Keratinocyte (primary cell): ENCODE results near the gene PTPN6. TPM values are rescaled to one million over a fixed set of nuclear protein-coding genes. Genes with fewer than 3 reads are reported as not detected.

Experiments used
- DNase-seq: peaks from one replicate; pipeline ENCODE4 v3.0.0-alpha.2; 2011; ENCODE audit warnings: low read depth, missing footprints, low spot score
- FAIRE-seq: peaks from 2 replicates; lab custom pipeline; 2011; peaks lifted over from hg19 to GRCh38; lab: Jason Lieb, UNC
- H2AFZ ChIP-seq: 2 replicates; pipeline ENCODE4 v1.6.0; 2012; ENCODE audit warnings: low read length, control low read depth, inconsistent platforms; ENCODE audit not compliant: control insufficient read depth
- H3K27ac ChIP-seq: 2 replicates; pipeline ENCODE4 v1.5.1; 2011; ENCODE audit warnings: low read length; ENCODE audit not compliant: control insufficient read depth, insufficient read depth
- H3K27me3 ChIP-seq: 3 replicates; pipeline ENCODE4 v1.6.0; 2011; ENCODE audit warnings: low read length; ENCODE audit not compliant: control insufficient read depth, insufficient read depth; ENCODE audit errors: extremely low read depth
- H3K36me3 ChIP-seq, 2 experiments: 2 replicates in 1 of 2; 3 replicates in 1 of 2; pipeline ENCODE4 v1.5.1; 2011; ENCODE audit warnings: low read length in 2 of 2, mild to moderate bottlenecking in 1 of 2; ENCODE audit not compliant: control insufficient read depth in 2 of 2, insufficient read depth in 2 of 2; ENCODE audit errors: extremely low read depth in 1 of 2
- H3K4me1 ChIP-seq: 3 replicates; pipeline ENCODE4 v1.5.1; 2011; ENCODE audit warnings: low read length; ENCODE audit not compliant: control insufficient read depth, insufficient read depth; ENCODE audit errors: extremely low read depth
- H3K4me2 ChIP-seq: 3 replicates; pipeline ENCODE4 v1.6.0; 2011; ENCODE audit warnings: low read depth, low read length; ENCODE audit not compliant: control insufficient read depth, insufficient read depth; ENCODE audit errors: extremely low read depth
- H3K4me3 ChIP-seq, 3 experiments: fragments of 200-600 bp in 1 of 3; sonication (generic) in 1 of 3; 2 replicates in 2 of 3; 3 replicates in 1 of 3; pipeline ENCODE4 v1.5.1; 2011 to 2016; ENCODE audit warnings: low read length in 3 of 3, mild to moderate bottlenecking in 3 of 3, control low read depth in 2 of 3, inconsistent platforms in 1 of 3, low read depth in 1 of 3, mixed read lengths in 1 of 3, mixed run types in 1 of 3, moderate library complexity in 1 of 3; ENCODE audit not compliant: control insufficient read depth in 2 of 3, insufficient read depth in 2 of 3; ENCODE audit errors: extremely low read depth in 1 of 3
- H3K79me2 ChIP-seq: 2 replicates; pipeline ENCODE4 v1.6.0; 2012; ENCODE audit warnings: low read length; ENCODE audit not compliant: control insufficient read depth, insufficient read depth
- H3K9ac ChIP-seq: 3 replicates; pipeline ENCODE4 v1.6.0; 2011; ENCODE audit warnings: low read length; ENCODE audit not compliant: control insufficient read depth, insufficient read depth; ENCODE audit errors: extremely low read depth
- H3K9me1 ChIP-seq: 3 replicates; pipeline ENCODE4 v1.6.0; 2011; ENCODE audit warnings: low read length; ENCODE audit not compliant: control insufficient read depth, insufficient read depth; ENCODE audit errors: extremely low read depth
- H3K9me3 ChIP-seq: 2 replicates; pipeline ENCODE4 v1.5.1; 2012; ENCODE audit warnings: low read depth, low read length; ENCODE audit not compliant: control insufficient read depth
- H4K20me1 ChIP-seq: 3 replicates; pipeline ENCODE4 v1.6.0; 2011; ENCODE audit warnings: low read length; ENCODE audit not compliant: control insufficient read depth, insufficient read depth; ENCODE audit errors: extremely low read depth
- EZH2 ChIP-seq: IDR thresholded peaks from one replicate; pipeline ENCODE4 v1.6.1; 2012; ENCODE audit warnings: inconsistent platforms, mild to moderate bottlenecking, low read length, moderate library complexity
- dilution Hi-C: fragments of 300-500 bp; cut with MboI; formaldehyde crosslinking; loops from one replicate; pipeline ENCODE4 v1.7.0; 2020; ENCODE audit warnings: low sequenced_read_pairs; ENCODE audit not compliant: extremely low pct_ligation_motif_present
- polyA plus RNA-seq, 5 experiments: library from polyadenylated mRNA; depleted of rRNA in 3 of 5; stranded (reverse) in 3 of 5; stranded (forward) in 1 of 5; unstranded in 1 of 5; fragments of >200 nt; gene quantifications; 1 replicate in 1 of 5; 2 replicates in 3 of 5; 3 replicates in 1 of 5; pipeline versions ENCODE4 v1.2.1 to v1.2.3, GENCODE V29; 2011 to 2012; ENCODE audit warnings: missing spikeins in 2 of 5, low read depth in 1 of 5, low replicate concordance in 1 of 5
- TF ChIP-seq, protein P1 (sequence below), 3 experiments: IDR thresholded peaks in 1 of 3; conservative IDR thresholded peaks in 1 of 3; optimal IDR thresholded peaks in 1 of 3; 2 replicates in 2 of 3; 3 replicates in 1 of 3; pipeline versions ENCODE3 to v1.5.1; 2011; ENCODE audit warnings: low read length in 3 of 3, mild to moderate bottlenecking in 3 of 3, moderate library complexity in 2 of 3, control low read depth in 1 of 3, inconsistent platforms in 1 of 3; ENCODE audit not compliant: insufficient read depth in 2 of 3; ENCODE audit errors: extremely low read depth in 1 of 3

The PTPN6 gene
- polyA plus RNA-seq, 1 donor (not counting 4 experiments of a cell fraction or from before 2014, with no cell fraction given), result 18.7 TPM

- Histone ChIP-seq H2AFZ (no peak overlapping the region), H3K27ac (no peak overlapping the region), H3K4me1 (peaks cover 19% of the 10 kb centered on the region), H3K36me3 (peaks cover 2 to 4% of the 10 kb centered on the region in 2 experiments), H3K4me2 (no peak overlapping the region), H3K9me1 (no peaks in the 10 kb centered on the region), H4K20me1 (peaks cover 2% of the 10 kb centered on the region), H3K79me2 (no peaks in the 10 kb centered on the region), H3K27me3 (no peaks in the 10 kb centered on the region), H3K9ac (no peak overlapping the region), H3K4me3 (no peak overlapping the region), H3K9me3 (no peaks in the 10 kb centered on the region)
- dilution Hi-C loops, result no loop called here
- DNase-seq, result no peak
- no peak for FAIRE-seq
- TF ChIP-seq, protein P1, sequence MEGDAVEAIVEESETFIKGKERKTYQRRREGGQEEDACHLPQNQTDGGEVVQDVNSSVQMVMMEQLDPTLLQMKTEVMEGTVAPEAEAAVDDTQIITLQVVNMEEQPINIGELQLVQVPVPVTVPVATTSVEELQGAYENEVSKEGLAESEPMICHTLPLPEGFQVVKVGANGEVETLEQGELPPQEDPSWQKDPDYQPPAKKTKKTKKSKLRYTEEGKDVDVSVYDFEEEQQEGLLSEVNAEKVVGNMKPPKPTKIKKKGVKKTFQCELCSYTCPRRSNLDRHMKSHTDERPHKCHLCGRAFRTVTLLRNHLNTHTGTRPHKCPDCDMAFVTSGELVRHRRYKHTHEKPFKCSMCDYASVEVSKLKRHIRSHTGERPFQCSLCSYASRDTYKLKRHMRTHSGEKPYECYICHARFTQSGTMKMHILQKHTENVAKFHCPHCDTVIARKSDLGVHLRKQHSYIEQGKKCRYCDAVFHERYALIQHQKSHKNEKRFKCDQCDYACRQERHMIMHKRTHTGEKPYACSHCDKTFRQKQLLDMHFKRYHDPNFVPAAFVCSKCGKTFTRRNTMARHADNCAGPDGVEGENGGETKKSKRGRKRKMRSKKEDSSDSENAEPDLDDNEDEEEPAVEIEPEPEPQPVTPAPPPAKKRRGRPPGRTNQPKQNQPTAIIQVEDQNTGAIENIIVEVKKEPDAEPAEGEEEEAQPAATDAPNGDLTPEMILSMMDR (optimal IDR thresholded peaks at IDR 0.05 in 1 of 3, IDR thresholded peaks at IDR 0.05 in 1 of 3, conservative IDR thresholded peaks at IDR 0.05 in 1 of 3; ENCODE audit: extremely low read depth in 1 of 3, insufficient read depth in 2 of 3, low read length in 3 of 3), result no peak
- no peak for TF ChIP-seq EZH2
Measured at GRCh38 chr12:7001921-7002591, 50.9 kb downstream of the PTPN6 start.

DNA sequence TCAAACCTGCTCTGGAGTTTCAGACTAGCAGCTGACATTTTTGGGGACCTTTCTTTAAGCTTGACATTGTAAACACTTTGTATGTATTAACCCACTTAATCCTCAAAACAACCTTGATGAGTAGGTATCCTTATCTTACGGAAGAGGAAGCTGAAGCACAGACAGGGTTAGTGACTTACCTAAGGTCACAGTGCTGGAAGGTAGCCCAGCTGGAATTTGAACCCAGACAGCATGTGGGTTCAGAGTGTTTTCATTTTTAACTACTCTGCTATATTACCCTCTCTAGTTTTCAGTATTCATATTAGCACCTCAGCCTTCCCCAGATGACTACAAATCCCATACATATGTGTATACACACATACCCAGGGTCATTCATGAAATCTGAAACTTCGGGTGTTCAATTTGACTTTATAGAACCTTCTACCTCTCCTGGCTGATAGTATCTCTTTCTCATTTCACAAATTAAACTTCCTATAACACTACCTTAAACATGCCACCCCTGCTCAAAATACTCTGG, 53.2 kb downstream of the PTPN6 start:
- H4K20me1 ChIP-seq, result no peaks in the 10 kb centered on the region
- peaks cover 5% of the 10 kb centered on the region for H3K4me1 ChIP-seq
- no peak for TF ChIP-seq EZH2
- TF ChIP-seq, protein P1 (optimal IDR thresholded peaks at IDR 0.05 in 1 of 3, IDR thresholded peaks at IDR 0.05 in 1 of 3, conservative IDR thresholded peaks at IDR 0.05 in 1 of 3; ENCODE audit: extremely low read depth in 1 of 3, insufficient read depth in 2 of 3, low read length in 3 of 3), result no peak
- H3K4me2 ChIP-seq, result no peak overlapping the region
- H3K9me3 ChIP-seq, result no peaks in the 10 kb centered on the region
- H3K4me3 ChIP-seq, result no peak overlapping the region
- no peak overlapping the region for H2AFZ ChIP-seq
- no peak overlapping the region for H3K27ac ChIP-seq
- FAIRE-seq, result no peak
- dilution Hi-C loops, result no loop called here
- no peak for DNase-seq
- no peaks in the 10 kb centered on the region for H3K27me3 ChIP-seq
- peaks cover 0 to 4% of the 10 kb centered on the region in 2 experiments for H3K36me3 ChIP-seq
- no peak overlapping the region for H3K9ac ChIP-seq
- no peaks in the 10 kb centered on the region for H3K9me1 ChIP-seq
- no peaks in the 10 kb centered on the region for H3K79me2 ChIP-seq
